ENCODE data around the gene WDR7. TPM values are rescaled to one million over a fixed set of nuclear protein-coding genes. Genes with fewer than 3 reads are reported as not detected.

WDR7 gene
- total and polyA plus RNA-seq, 4 donors, result 6.5 to 46.6 (median 20.5) TPM

DNA sequence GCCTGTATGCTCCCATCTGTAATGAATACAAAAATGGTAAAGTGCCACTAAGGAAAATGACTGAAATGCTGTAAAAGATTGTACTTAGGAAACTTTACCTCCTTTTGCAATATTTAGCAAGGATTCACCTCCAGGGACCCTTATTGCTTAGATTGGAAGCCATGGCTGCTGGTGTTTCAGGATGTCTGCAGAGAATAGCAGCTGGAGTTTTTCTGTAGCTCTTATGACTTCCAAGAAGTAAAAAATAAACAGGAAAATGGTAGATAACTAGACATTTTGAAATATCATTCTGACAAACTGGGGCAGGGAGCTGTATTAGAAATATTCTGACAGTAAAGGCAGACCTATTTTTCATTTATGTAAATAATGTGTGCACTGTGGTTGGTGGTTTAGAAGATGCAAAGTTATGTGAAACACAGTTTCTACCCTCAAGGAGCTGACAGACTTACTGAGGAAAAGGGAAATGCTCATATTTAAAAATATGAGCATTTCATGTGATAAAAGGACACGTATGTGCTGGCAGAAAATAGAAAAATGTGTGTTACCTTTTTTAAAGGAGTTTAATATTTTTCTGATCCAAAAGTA is 270.8 kb downstream of the WDR7 start:
- H3K27me3 ChIP-seq (ENCODE audit: control insufficient read depth in 1 of 2, insufficient read depth in 2 of 2, low read length in 1 of 2), result no peaks in the 10 kb centered on the region
- DNase-seq (no peak), ATAC-seq (ENCODE audit: low FRiP score) (no peak)
- intact Hi-C loops (cut with DNase I), result no loop called here
- H3K36me3 ChIP-seq (ENCODE audit: control insufficient read depth in 1 of 2, insufficient read depth in 2 of 2, low read length in 1 of 2), result no peaks in the 10 kb centered on the region
- no peak overlapping the region for H3K4me3 ChIP-seq (ENCODE audit: low read length in 2 of 2)
- 97% methylated on average over 1 of the region's 1 CpG for WGBS, 2 donors
- no peaks in the 10 kb centered on the region for H3K9me3 ChIP-seq (ENCODE audit: control insufficient read depth, low read length)
- H3K4me1 ChIP-seq (ENCODE audit: control insufficient read depth in 1 of 2, insufficient read depth in 2 of 2, low read length in 2 of 2), result no peaks in the 10 kb centered on the region
- no peak overlapping the region for H3K27ac ChIP-seq (ENCODE audit: low read depth in 1 of 2, low read length in 2 of 2)

DNA sequence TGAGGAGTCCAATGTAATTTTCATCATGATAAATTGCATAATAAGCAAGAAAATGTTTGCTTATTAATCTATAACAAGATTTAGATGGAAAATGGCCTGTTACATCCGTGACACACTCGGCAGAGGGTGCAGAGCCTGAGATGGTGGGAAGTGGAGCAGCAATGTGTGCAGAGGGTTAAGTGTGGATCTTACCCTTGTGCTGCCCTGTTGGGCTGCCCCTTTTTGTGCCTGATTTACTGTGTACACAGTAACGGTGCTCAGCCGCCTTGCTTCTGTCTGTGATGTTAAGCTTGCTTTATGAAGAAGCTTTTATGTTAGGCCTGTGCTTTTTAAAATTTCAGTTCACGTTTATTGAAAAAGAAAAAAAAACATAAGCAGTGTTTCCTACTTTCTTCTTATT is 275.6 kb downstream of the WDR7 start:
- WGBS, 2 donors, result 83 to 89% methylated on average over 5 of the region's 5 CpGs
- Histone ChIP-seq H3K27ac (ENCODE audit: low read depth in 1 of 2, low read length in 2 of 2) (no peak overlapping the region), H3K4me3 (ENCODE audit: low read length in 2 of 2) (no peak overlapping the region), H3K27me3 (ENCODE audit: control insufficient read depth in 1 of 2, insufficient read depth in 2 of 2, low read length in 1 of 2) (no peaks in the 10 kb centered on the region), H3K4me1 (ENCODE audit: control insufficient read depth in 1 of 2, insufficient read depth in 2 of 2, low read length in 2 of 2) (no peaks in the 10 kb centered on the region), H3K9me3 (ENCODE audit: control insufficient read depth, low read length) (no peaks in the 10 kb centered on the region), H3K36me3 (ENCODE audit: control insufficient read depth in 1 of 2, insufficient read depth in 2 of 2, low read length in 1 of 2) (no peaks in the 10 kb centered on the region)
- DNase-seq, result no peak
- intact Hi-C loops (cut with DNase I), result no loop called here
- no peak for ATAC-seq (ENCODE audit: low FRiP score)

DNA sequence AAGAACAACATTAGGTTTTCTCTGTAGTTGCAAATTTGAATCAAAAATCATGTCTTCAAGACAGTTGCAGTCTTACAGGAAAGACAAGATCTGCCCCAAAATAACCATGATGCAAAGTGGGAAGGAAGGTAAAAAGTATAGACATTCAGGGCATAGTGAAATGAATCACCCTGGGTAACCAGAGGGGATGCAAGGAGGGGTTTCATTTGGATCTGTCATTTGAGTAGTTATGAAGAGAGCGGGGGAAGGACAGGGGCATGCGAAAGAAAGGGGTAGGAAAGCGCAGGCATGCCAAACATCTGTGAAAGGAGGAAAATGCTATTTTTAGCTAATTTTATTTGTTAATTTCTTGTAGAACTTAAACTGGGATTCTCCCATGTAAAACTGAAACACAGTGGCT is 276.6 kb downstream of the WDR7 start:
- H3K4me1 ChIP-seq (ENCODE audit: control insufficient read depth in 1 of 2, insufficient read depth in 2 of 2, low read length in 2 of 2), result no peaks in the 10 kb centered on the region
- no peaks in the 10 kb centered on the region for H3K36me3 ChIP-seq (ENCODE audit: control insufficient read depth in 1 of 2, insufficient read depth in 2 of 2, low read length in 1 of 2)
- intact Hi-C loops (cut with DNase I), result no loop called here
- no peak for ATAC-seq (ENCODE audit: low FRiP score)
- no peaks in the 10 kb centered on the region for H3K9me3 ChIP-seq (ENCODE audit: control insufficient read depth, low read length)
- WGBS, 2 donors, result 97 to 100% methylated on average over 3 of the region's 3 CpGs
- DNase-seq, result no peak
- H3K27me3 ChIP-seq (ENCODE audit: control insufficient read depth in 1 of 2, insufficient read depth in 2 of 2, low read length in 1 of 2), result no peaks in the 10 kb centered on the region
- no peak overlapping the region for H3K4me3 ChIP-seq (ENCODE audit: low read length in 2 of 2)
- H3K27ac ChIP-seq (ENCODE audit: low read depth in 1 of 2, low read length in 2 of 2), result no peak overlapping the region

- H3K4me3 ChIP-seq (ENCODE audit: low read length in 2 of 2), result no peak overlapping the region
- no peaks in the 10 kb centered on the region for H3K36me3 ChIP-seq (ENCODE audit: control insufficient read depth in 1 of 2, insufficient read depth in 2 of 2, low read length in 1 of 2)
- ATAC-seq (ENCODE audit: low FRiP score), result no peak
- intact Hi-C loops (cut with DNase I), result no loop called here
- DNase-seq, result no peak
- no peak overlapping the region for H3K27ac ChIP-seq (ENCODE audit: low read depth in 1 of 2, low read length in 2 of 2)
- H3K9me3 ChIP-seq (ENCODE audit: control insufficient read depth, low read length), result no peaks in the 10 kb centered on the region
- whole genome bisulfite sequencing, 2 donors, result 83 to 84% methylated on average over 5 of the region's 5 CpGs
- no peaks in the 10 kb centered on the region for H3K27me3 ChIP-seq (ENCODE audit: control insufficient read depth in 1 of 2, insufficient read depth in 2 of 2, low read length in 1 of 2)
- no peaks in the 10 kb centered on the region for H3K4me1 ChIP-seq (ENCODE audit: control insufficient read depth in 1 of 2, insufficient read depth in 2 of 2, low read length in 2 of 2)
Observed at GRCh38 chr18:56929886-56930285, 278.7 kb downstream of the WDR7 start.

- intact Hi-C loops (cut with DNase I), result no loop called here
- Histone ChIP-seq H3K27ac (ENCODE audit: low read depth in 1 of 2, low read length in 2 of 2) (no peak overlapping the region), H3K36me3 (ENCODE audit: control insufficient read depth in 1 of 2, insufficient read depth in 2 of 2, low read length in 1 of 2) (peaks cover 0 to 3% of the 10 kb centered on the region in 2 donors), H3K9me3 (ENCODE audit: control insufficient read depth, low read length) (no peaks in the 10 kb centered on the region), H3K4me3 (ENCODE audit: low read length in 2 of 2) (no peak overlapping the region), H3K4me1 (ENCODE audit: control insufficient read depth in 1 of 2, insufficient read depth in 2 of 2, low read length in 2 of 2) (no peaks in the 10 kb centered on the region), H3K27me3 (ENCODE audit: control insufficient read depth in 1 of 2, insufficient read depth in 2 of 2, low read length in 1 of 2) (no peaks in the 10 kb centered on the region)
- DNase-seq (no peak), ATAC-seq (ENCODE audit: low FRiP score) (no peak)
- 91 to 94% methylated on average over 2 of the region's 2 CpGs for WGBS, 2 donors
Observed at GRCh38 chr18:56933472-56933871, 282.3 kb downstream of the WDR7 start.

DNA sequence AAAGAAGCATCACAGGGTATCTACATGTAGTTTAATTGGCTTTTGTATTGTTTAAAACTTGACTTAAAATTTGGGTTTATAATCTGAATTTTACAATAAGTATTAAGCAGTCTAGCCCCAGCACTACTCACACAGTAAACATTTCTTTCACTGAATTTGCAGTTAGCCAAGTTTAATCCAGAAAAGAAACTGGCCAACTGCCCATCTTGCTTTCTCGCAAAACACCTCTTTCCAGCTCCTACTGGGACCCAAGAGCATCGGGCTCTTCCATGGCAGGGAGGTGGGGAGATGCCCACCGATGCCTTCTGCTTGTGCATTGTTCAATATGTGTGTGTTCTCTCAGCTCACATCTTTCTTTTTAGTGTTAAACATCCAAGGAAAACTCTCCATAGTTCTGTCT is 283.0 kb downstream of the WDR7 start:
- ATAC-seq (ENCODE audit: low FRiP score), result no peak
- WGBS, 2 donors, result 61 to 62% methylated on average over 3 of the region's 3 CpGs
- no peak for DNase-seq
- Histone ChIP-seq H3K27me3 (ENCODE audit: control insufficient read depth in 1 of 2, insufficient read depth in 2 of 2, low read length in 1 of 2) (no peaks in the 10 kb centered on the region), H3K36me3 (ENCODE audit: control insufficient read depth in 1 of 2, insufficient read depth in 2 of 2, low read length in 1 of 2) (peaks cover 0 to 3% of the 10 kb centered on the region in 2 donors), H3K4me1 (ENCODE audit: control insufficient read depth in 1 of 2, insufficient read depth in 2 of 2, low read length in 2 of 2) (no peaks in the 10 kb centered on the region), H3K9me3 (ENCODE audit: control insufficient read depth, low read length) (no peaks in the 10 kb centered on the region), H3K4me3 (ENCODE audit: low read length in 2 of 2) (no peak overlapping the region), H3K27ac (ENCODE audit: low read depth in 1 of 2, low read length in 2 of 2) (no peak overlapping the region)
- intact Hi-C loops (cut with DNase I), result no loop called here

DNA sequence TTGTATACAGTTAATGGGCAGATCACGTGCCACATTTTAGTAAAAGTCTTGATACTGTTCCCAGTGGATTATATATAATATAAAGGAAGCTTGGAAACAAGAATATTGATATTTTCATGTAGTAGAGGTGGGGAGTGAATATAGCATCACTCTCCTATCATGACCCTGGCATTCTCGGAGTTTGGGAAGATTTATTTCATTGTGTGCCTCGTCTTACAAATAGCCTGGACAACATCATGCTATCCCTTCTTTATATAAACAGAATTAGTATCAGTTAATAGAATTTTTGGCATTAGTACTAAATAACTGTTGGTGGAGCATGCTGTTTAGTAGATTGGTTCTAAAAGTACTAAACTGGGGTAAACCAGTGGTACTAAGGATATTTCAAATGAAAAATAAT is 283.7 kb downstream of the WDR7 start:
- H3K4me3 ChIP-seq (ENCODE audit: low read length in 2 of 2), result no peak overlapping the region

DNA sequence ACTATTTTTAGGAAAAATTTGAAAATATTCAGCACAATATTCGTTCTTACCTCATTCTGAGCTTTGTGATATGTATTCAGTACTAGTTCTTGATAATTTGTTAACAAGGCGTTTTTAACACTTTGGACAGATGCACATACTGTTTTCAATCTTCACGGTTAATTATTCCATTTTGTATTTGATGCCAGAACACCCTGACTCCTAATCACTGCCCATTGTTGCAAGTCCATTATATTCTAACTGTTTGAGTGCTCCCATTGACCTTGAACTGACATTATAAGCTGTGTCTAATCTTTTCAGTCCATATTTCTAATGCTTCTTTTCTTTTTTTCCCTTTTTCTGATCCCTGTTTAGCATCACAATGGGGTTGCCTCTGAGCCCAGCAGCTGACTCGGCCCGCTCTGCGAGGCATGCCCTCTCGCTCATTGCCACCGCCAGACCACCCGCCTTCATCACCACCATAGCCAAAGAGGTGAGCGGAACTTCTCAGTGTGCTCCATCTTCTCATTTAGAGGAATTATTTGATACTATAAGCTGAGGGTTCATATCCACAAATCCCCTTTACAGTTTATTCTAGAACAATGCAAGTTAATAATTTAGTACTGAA is 284.4 kb downstream of the WDR7 start:
- DNase-seq (no peak), ATAC-seq (ENCODE audit: low FRiP score) (no peak)
- WGBS, 2 donors, result 95 to 97% methylated on average over 10 of the region's 10 CpGs
- no peaks in the 10 kb centered on the region for H3K9me3 ChIP-seq (ENCODE audit: control insufficient read depth, low read length)
- H3K27ac ChIP-seq (ENCODE audit: low read depth in 1 of 2, low read length in 2 of 2), result no peak overlapping the region
- intact Hi-C loops (cut with DNase I), result no loop called here
- H3K36me3 ChIP-seq (ENCODE audit: control insufficient read depth in 1 of 2, insufficient read depth in 2 of 2, low read length in 1 of 2), result peaks cover 0 to 3% of the 10 kb centered on the region in 2 donors
- H3K27me3 ChIP-seq (ENCODE audit: control insufficient read depth in 1 of 2, insufficient read depth in 2 of 2, low read length in 1 of 2), result no peaks in the 10 kb centered on the region
- no peak overlapping the region for H3K4me3 ChIP-seq (ENCODE audit: low read length in 2 of 2)
- no peaks in the 10 kb centered on the region for H3K4me1 ChIP-seq (ENCODE audit: control insufficient read depth in 1 of 2, insufficient read depth in 2 of 2, low read length in 2 of 2)

More for the DNA sequence above, 283.7 kb downstream of the WDR7 start:
- Histone ChIP-seq H3K4me1 (ENCODE audit: control insufficient read depth in 1 of 2, insufficient read depth in 2 of 2, low read length in 2 of 2) (no peaks in the 10 kb centered on the region), H3K27ac (ENCODE audit: low read depth in 1 of 2, low read length in 2 of 2) (no peak overlapping the region), H3K27me3 (ENCODE audit: control insufficient read depth in 1 of 2, insufficient read depth in 2 of 2, low read length in 1 of 2) (no peaks in the 10 kb centered on the region), H3K36me3 (ENCODE audit: control insufficient read depth in 1 of 2, insufficient read depth in 2 of 2, low read length in 1 of 2) (peaks cover 0 to 3% of the 10 kb centered on the region in 2 donors), H3K9me3 (ENCODE audit: control insufficient read depth, low read length) (no peaks in the 10 kb centered on the region)
- no peak for ATAC-seq (ENCODE audit: low FRiP score)
- WGBS, 2 donors, result 84 to 86% methylated on average over 3 of the region's 3 CpGs
- intact Hi-C loops (cut with DNase I), result no loop called here
- DNase-seq, result no peak

GRCh38 chr18:56936457-56936856 is 285.3 kb downstream of the WDR7 start:
- H3K4me1 ChIP-seq (ENCODE audit: control insufficient read depth in 1 of 2, insufficient read depth in 2 of 2, low read length in 2 of 2), result no peaks in the 10 kb centered on the region
- H3K27me3 ChIP-seq (ENCODE audit: control insufficient read depth in 1 of 2, insufficient read depth in 2 of 2, low read length in 1 of 2), result no peaks in the 10 kb centered on the region
- no peaks in the 10 kb centered on the region for H3K9me3 ChIP-seq (ENCODE audit: control insufficient read depth, low read length)
- H3K27ac ChIP-seq (ENCODE audit: low read depth in 1 of 2, low read length in 2 of 2), result no peak overlapping the region
- no peak for ATAC-seq (ENCODE audit: low FRiP score)
- 94 to 95% methylated on average over 1 of the region's 1 CpG for WGBS, 2 donors
- intact Hi-C loops (cut with DNase I), result no loop called here
- H3K36me3 ChIP-seq (ENCODE audit: control insufficient read depth in 1 of 2, insufficient read depth in 2 of 2, low read length in 1 of 2), result peaks cover 0 to 7% of the 10 kb centered on the region in 2 donors
- H3K4me3 ChIP-seq (ENCODE audit: low read length in 2 of 2), result no peak overlapping the region
- DNase-seq, result no peak

All from aorta (tissue), 5 donors.